ENCODE measurements around the gene AHDC1.

GRCh38 chr1:27635396-27636142 is 31.6 kb upstream of the AHDC1 start:
- TF ChIP-seq EZH2 (IDR thresholded peaks at IDR 0.05; ENCODE audit: insufficient read depth, poor library complexity, severe bottlenecking) = no peak
- TF ChIP-seq EZH2phosphoT487 (IDR thresholded peaks at IDR 0.05; ENCODE audit: insufficient read depth, low read depth) = no peak
